Heart right ventricle (tissue), 16 donors: ENCODE measurements around the gene CRYGD. TPM values are rescaled to one million over a fixed set of nuclear protein-coding genes. Genes with fewer than 3 reads are reported as not detected.

ENCODE experiments used
- ATAC-seq, 8 donors: fragments of 200-7000 bp; cut with Tn5 transposase; one replicate each; pipeline ENCODE4 v1.9.1; 2020; ENCODE audit warnings: mild to moderate bottlenecking in 8 of 8, moderate library complexity in 8 of 8, moderate number of reproducible peaks in 1 of 8
- DNase-seq, 2 donors: peaks; one replicate each; pipeline ENCODE4 v3.0.0-alpha.2; 2020
- H3K27ac ChIP-seq, 10 donors: fragments of 200-600 bp; sonication (generic) in 2 of 10; one replicate each; pipeline versions ENCODE4 v1.5.0 to v1.8.0; 2020 to 2022; ENCODE audit warnings: mild to moderate bottlenecking in 3 of 10
- H3K27me3 ChIP-seq, 7 donors: fragments of 200-600 bp; one replicate each; pipeline ENCODE4 v1.8.0; 2021 to 2022; ENCODE audit warnings: mild to moderate bottlenecking in 2 of 7
- H3K36me3 ChIP-seq, 9 donors: fragments of 200-600 bp; sonication (generic) in 1 of 9; one replicate each; pipeline versions ENCODE4 v1.5.0 to v1.8.0; 2020 to 2022; ENCODE audit warnings: mild to moderate bottlenecking in 2 of 9
- H3K4me1 ChIP-seq, 9 donors: fragments of 200-600 bp; sonication (generic) in 1 of 9; one replicate each; pipeline versions ENCODE4 v1.5.0 to v1.8.0; 2020 to 2022; ENCODE audit warnings: mild to moderate bottlenecking in 4 of 9
- H3K4me3 ChIP-seq, 10 donors: fragments of 200-600 bp; sonication (generic) in 2 of 10; one replicate each; pipeline versions ENCODE4 v1.5.0 to v1.8.0; 2020 to 2022; ENCODE audit warnings: mild to moderate bottlenecking in 7 of 10, moderate library complexity in 2 of 10
- H3K9me3 ChIP-seq, 11 donors: fragments of 200-600 bp in 10 of 11; sonication (generic) in 2 of 11; one replicate each; pipeline versions ENCODE4 v1.5.0 to v1.8.0; 2013 to 2022; ENCODE audit warnings: mild to moderate bottlenecking in 2 of 11, control low read depth in 1 of 11, moderate library complexity in 1 of 11
- WGBS, 2 donors: extraction: QIAGEN DNeasy Blood & Tissue Kit; methylation state at CpG; one replicate each; pipeline ENCODE4 v1.1.7; 2013; ENCODE audit warnings: inconsistent platforms in 1 of 2; 5-methylcytosine and 5-hydroxymethylcytosine counted together
- intact Hi-C, 10 donors: fragments of 100-400 bp; cut with DNase I; formaldehyde crosslinking; loops; one replicate each; pipeline versions ENCODE4 v1.11.1 to v1.14.2; 2022
- polyA plus RNA-seq, 2 donors: library from polyadenylated mRNA; stranded (reverse); fragments of 200-250 nt; gene quantifications; one replicate each; pipeline ENCODE4 v1.2.3, GENCODE V29; 2013
- total RNA-seq, 10 donors: library from RNA; stranded (reverse); fragmentation: NEBNext Ultra II Directional in 3 of 10; extraction: Animal tissue kit (Norgen Biotek cat#: 25700) in 3 of 10; gene quantifications; one replicate each; pipeline versions ENCODE4 v1.2.1 to v1.2.4, GENCODE V29; 2021 to 2023
- TF ChIP-seq, protein P1 (sequence below), 9 donors: fragments of 200-600 bp; sonication (generic) in 2 of 9; IDR thresholded peaks; one replicate each; pipeline versions ENCODE4 v1.5.0 to v1.8.0; 2021 to 2022; ENCODE audit warnings: antibody characterized with exemption in 9 of 9, mild to moderate bottlenecking in 5 of 9, moderate library complexity in 1 of 9
- donor health status: Arrhythmogenic right ventricular cardiomyopathy.
- donor health status: ischemic (EF 13 %, LVEDD 7.1; RV severe dilation, severe dysfunction).
- donor health status: healthy with polysubstance abuse.
- donor health status: DM: no; HTN: yes; CAD: no.
- donor health status: DM: no; HTN: no; CAD: no.
- donor health status: ischemic (EF 25% LVEDD 6.9; RV normal size, moderate dysfunction).
- donor health status: ischemic (EF 25% LVEDD 5.7; RV mildly dilated, moderate dysfunction).
- donor health status: healthy.
- donor health status: DM: yes; HTN: yes; CAD: no.
- donor health status: Ischemic cardiomyopathy.
- donor health status: ischemic (EF 35%, LVEDD 5.7; RV mildly dilated, moderate dysfunction).
- donor health status: nonischemic (EF 11% LVEDD 7.7; RV severe dilation, severe dysfunction).
- donor health status: DM: yes; HTN: yes; CAD: no.
- donor health status: PGD.
- donor health status: ischemic (EF 29% LVEDD 5.4; RV normal size, mild dysfunction).
- donor health status: nonischemic (EF 23%, LVEDD 6.1; RV moderate dilation, normal function).

The CRYGD gene
- total and polyA plus RNA-seq, 12 donors, result not detected

DNA sequence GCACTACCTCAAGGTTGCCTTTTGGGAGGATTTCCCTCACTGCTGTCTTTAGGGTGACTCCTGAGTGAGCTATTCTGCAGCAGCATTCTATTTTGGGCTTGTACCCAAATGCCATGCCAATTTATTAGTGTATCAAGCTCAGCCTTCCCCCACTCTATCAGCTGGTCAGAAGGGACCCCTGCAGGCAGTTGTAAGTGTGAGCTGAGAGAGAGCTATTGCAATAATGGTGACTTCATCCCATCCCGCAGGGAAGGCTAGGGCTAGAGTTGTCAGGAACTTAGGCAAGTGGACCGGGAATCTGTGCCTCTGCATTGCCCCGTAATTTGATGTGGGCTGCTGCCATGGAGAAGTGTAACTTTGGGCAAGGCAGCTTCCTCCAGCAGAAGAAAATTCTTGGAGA is 23.4 kb upstream of the CRYGD start:
- no peak overlapping the region for H3K4me3 ChIP-seq
- TF ChIP-seq, protein P1, sequence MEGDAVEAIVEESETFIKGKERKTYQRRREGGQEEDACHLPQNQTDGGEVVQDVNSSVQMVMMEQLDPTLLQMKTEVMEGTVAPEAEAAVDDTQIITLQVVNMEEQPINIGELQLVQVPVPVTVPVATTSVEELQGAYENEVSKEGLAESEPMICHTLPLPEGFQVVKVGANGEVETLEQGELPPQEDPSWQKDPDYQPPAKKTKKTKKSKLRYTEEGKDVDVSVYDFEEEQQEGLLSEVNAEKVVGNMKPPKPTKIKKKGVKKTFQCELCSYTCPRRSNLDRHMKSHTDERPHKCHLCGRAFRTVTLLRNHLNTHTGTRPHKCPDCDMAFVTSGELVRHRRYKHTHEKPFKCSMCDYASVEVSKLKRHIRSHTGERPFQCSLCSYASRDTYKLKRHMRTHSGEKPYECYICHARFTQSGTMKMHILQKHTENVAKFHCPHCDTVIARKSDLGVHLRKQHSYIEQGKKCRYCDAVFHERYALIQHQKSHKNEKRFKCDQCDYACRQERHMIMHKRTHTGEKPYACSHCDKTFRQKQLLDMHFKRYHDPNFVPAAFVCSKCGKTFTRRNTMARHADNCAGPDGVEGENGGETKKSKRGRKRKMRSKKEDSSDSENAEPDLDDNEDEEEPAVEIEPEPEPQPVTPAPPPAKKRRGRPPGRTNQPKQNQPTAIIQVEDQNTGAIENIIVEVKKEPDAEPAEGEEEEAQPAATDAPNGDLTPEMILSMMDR (IDR thresholded peaks at IDR 0.05), result no peak
- no peaks in the 10 kb centered on the region for H3K27me3 ChIP-seq
- H3K4me1 ChIP-seq, result no peaks in the 10 kb centered on the region
- DNase-seq (no peak), ATAC-seq (no peak)
- no peak overlapping the region for H3K27ac ChIP-seq
- H3K36me3 ChIP-seq, result no peaks in the 10 kb centered on the region
- intact Hi-C loops, result no loop called here
- peaks cover 0 to 8% (median 0%) of the 10 kb centered on the region in 11 donors for H3K9me3 ChIP-seq
- WGBS, 2 donors, result 71 to 74% methylated on average over 3 of the region's 3 CpGs

- Histone ChIP-seq H3K27me3 (no peaks in the 10 kb centered on the region), H3K4me3 (no peak overlapping the region), H3K36me3 (no peaks in the 10 kb centered on the region), H3K27ac (no peak overlapping the region), H3K4me1 (no peaks in the 10 kb centered on the region), H3K9me3 (peaks cover 0 to 8% (median 0%) of the 10 kb centered on the region in 11 donors)
- intact Hi-C loops, result no loop called here
- DNase-seq (no peak), ATAC-seq (no peak)
- TF ChIP-seq, protein P1 (IDR thresholded peaks at IDR 0.05), result no peak
These were observed 22.7 kb upstream of the CRYGD start for GRCh38 chr2:208147008-208147407.

DNA sequence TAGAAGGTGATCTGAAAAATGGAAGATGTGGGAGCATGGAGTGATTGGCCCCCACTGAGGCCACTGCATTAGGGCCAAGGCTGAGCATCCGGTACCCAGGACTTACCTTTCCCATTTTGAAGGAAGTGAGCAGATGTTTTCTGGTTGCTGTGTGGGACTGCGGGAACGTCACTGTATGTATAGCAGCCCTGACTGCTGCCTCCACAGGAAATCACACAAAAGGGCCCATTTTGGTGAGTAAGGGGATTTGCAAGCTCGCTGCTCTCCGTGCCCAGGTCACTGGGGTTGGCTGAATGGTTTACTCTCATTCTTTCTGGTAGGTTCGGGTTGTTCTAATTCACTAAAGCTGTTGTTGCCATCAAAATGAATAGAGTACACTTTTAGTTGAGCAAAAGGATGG is 21.7 kb upstream of the CRYGD start, which contains the start of gene CRYGB:
CRYGB (minus strand) TSS at position 153 of the 400 bp plus-strand sequence; CDS start at position 115, 38 bp downstream.
- WGBS, 2 donors, result 56 to 73% methylated on average over 6 of the region's 6 CpGs
- no peak for ATAC-seq
- DNase-seq, result no peak

DNA sequence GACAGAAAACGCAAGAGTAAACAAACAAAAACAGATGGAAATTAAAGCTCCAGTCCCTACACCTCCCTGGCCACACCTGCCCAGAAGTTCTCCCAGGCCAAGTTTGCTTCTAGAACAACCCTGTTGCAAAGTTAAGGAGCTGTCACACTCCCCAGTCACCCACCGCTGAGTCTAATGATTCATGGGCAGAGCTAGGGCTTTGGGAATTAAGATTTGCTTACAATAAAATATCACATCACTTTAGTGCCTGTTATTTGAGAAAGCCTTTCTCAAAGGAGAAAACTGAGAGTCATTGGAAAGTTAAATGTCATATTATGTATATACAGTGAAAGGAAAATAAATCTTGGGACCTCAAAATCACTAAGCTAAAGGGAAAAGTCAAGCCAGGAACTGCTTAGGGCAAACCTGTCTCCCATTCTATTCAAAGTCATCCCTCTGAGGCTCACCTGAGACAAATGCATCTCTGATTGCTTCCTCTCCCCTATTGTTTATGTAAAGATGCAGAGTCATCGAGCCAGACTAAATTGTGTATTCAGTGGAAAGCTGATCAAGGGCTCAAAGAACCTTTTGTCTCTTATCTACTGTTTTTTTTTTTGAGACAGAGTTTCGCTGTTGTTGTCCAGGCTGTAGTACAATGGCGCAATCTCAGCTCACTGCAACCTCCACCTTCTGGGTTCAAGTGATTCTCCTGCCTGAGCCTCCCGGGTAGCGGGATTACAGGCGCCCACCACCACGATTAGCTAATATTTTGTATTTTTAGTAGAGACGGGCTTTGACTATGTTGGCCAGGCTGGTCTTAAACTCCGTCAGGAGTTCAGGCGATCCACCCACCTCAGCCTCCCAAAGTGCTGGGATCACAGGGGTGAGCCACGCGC is 18.8 kb upstream of the CRYGD start:
- TF ChIP-seq, protein P1 (IDR thresholded peaks at IDR 0.05), result no peak
- Histone ChIP-seq H3K4me1 (no peaks in the 10 kb centered on the region), H3K36me3 (no peaks in the 10 kb centered on the region), H3K27me3 (no peaks in the 10 kb centered on the region), H3K27ac (no peak overlapping the region), H3K4me3 (no peak overlapping the region), H3K9me3 (peaks cover 0 to 5% (median 0%) of the 10 kb centered on the region in 11 donors)
- 55 to 87% methylated on average over 12 to 14 of the region's 14 CpGs for WGBS, 2 donors
- intact Hi-C loops, result no loop called here
- ATAC-seq (no peak), DNase-seq (no peak)

More for the DNA sequence above, 21.7 kb upstream of the CRYGD start, which contains the start of gene CRYGB:
- H3K4me1 ChIP-seq, result no peaks in the 10 kb centered on the region
- intact Hi-C loops, result no loop called here
- peaks cover 0 to 1% (median 0%) of the 10 kb centered on the region in 11 donors for H3K9me3 ChIP-seq
- H3K36me3 ChIP-seq, result no peaks in the 10 kb centered on the region
- TF ChIP-seq, protein P1 (IDR thresholded peaks at IDR 0.05), result no peak
- no peaks in the 10 kb centered on the region for H3K27me3 ChIP-seq
- no peak within 1 kb of the TSS for H3K27ac ChIP-seq
- H3K4me3 ChIP-seq, result no peak within 1 kb of the TSS
